ENCODE measurements around the gene AP1AR.

GRCh38 chr4:112213091-112213490 is 18.5 kb upstream of the AP1AR start:
- TF ChIP-seq CTCF (IDR thresholded peaks at IDR 0.05; ENCODE audit: low read depth, low read length, missing input control) (no peak), YY1 (IDR thresholded peaks at IDR 0.05) (no peak), JUND (IDR thresholded peaks at IDR 0.05) (no peak), FOXA1 (IDR thresholded peaks at IDR 0.05) (no peak), TAF1 (conservative IDR thresholded peaks at IDR 0.05) (no peak), EGR1 (IDR thresholded peaks at IDR 0.05; ENCODE audit: low read depth in 2 of 2) (no peak), MAX (IDR thresholded peaks at IDR 0.05) (no peak), REST (IDR thresholded peaks at IDR 0.05) (no peak), SP1 (IDR thresholded peaks at IDR 0.05) (no peak)
- TF ChIP-seq, protein P1, sequence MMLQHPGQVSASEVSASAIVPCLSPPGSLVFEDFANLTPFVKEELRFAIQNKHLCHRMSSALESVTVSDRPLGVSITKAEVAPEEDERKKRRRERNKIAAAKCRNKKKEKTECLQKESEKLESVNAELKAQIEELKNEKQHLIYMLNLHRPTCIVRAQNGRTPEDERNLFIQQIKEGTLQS (IDR thresholded peaks at IDR 0.05) = no peak
